ENCODE measurements around the gene PXDC1. TPM values are rescaled to one million over a fixed set of nuclear protein-coding genes. Genes with fewer than 3 reads are reported as not detected.
"Not testable (repeated sequence)": the region's sequence is repeated elsewhere in the genome, so short reads cannot be mapped to it uniquely, and the experiment has no call there.

The PXDC1 gene
- total RNA-seq, 4 donors from 2014 or later, result 73.5 to 102 (median 82.7) TPM

DNA sequence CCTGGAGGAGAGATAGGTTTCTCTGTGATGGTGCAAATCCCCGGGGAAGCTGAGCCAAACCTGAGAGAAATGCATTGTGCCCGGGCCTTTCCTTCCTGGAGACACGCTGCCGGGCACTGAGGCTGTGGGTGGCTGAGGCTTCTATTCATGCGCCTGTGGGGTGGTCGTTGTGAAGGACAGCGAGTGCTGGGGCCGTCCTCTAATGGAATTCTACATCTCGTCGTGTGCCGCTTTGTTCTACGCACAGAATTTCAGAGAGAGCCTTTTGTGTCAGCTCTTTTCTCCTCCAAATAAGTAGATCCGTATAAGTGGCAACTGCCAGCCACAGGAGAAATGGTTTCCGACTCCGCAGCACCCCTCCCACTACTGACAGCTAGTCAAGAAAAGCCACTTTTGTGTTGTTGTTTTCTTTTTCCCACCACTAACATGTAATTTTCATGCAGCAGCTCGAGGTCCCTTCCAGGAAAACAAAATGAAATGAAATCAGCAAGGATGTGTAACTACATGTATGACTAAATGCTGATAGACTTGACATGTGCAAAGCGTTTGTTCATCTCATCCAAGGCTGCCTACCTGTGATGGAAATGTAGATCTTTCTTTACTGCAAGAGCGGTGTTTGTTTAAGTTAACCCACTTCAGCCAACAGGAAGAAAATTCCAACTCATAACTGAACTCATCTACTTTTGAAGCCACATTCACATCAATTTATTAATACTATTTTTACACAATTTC lies 26.4 kb upstream of the PXDC1 start:
- TF ChIP-seq, protein P1, sequence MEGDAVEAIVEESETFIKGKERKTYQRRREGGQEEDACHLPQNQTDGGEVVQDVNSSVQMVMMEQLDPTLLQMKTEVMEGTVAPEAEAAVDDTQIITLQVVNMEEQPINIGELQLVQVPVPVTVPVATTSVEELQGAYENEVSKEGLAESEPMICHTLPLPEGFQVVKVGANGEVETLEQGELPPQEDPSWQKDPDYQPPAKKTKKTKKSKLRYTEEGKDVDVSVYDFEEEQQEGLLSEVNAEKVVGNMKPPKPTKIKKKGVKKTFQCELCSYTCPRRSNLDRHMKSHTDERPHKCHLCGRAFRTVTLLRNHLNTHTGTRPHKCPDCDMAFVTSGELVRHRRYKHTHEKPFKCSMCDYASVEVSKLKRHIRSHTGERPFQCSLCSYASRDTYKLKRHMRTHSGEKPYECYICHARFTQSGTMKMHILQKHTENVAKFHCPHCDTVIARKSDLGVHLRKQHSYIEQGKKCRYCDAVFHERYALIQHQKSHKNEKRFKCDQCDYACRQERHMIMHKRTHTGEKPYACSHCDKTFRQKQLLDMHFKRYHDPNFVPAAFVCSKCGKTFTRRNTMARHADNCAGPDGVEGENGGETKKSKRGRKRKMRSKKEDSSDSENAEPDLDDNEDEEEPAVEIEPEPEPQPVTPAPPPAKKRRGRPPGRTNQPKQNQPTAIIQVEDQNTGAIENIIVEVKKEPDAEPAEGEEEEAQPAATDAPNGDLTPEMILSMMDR (IDR thresholded peaks at IDR 0.05), result no peak
- TF ChIP-seq POLR2A (IDR thresholded peaks at IDR 0.05), result no peak
- intact Hi-C loops (cut with DNase I), result no loop called here
- 56 to 69% methylated on average over 18 of the region's 18 CpGs for WGBS, 2 donors
- no peaks in the 10 kb centered on the region for H3K9me3 ChIP-seq
- DNase-seq, result no peak
- H3K4me3 ChIP-seq (replicated peaks in 1 of 3), result no peak overlapping the region
- no peaks in the 10 kb centered on the region for H3K27me3 ChIP-seq
- H3K4me1 ChIP-seq, result peaks cover 0 to 11% of the 10 kb centered on the region in 2 donors
- no peaks in the 10 kb centered on the region for H3K36me3 ChIP-seq
- no peak overlapping the region for H3K27ac ChIP-seq

DNA sequence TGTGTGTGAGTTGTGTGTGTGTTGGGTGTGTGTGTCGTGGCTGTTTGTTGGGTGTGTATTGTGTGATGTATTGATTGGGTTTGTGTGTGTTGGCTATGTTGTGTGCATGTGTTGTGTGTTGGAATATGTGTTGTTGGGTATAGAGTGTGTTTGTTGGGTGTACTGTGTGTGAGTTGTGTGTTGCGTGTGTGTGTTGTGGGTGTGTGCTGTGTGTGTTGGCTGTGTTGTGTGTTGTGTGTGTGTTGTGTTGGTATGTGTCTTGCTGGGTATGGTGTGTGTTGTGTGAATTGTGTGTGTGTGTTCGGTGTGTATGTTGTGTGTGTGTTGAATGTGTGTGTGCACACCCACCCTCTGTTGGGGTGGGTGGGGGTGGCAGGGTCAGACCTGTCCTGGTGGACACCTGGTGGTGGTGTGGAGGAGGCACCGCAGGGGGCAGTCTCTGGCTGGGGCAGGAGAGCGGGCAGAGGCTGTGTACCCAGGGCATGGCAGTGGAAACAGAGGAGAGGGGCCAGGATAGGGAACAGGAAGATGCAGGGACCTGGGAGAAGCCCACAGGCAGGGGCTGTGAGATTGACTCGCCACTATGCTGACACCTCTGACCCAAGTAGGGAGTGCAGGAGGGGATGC lies 25.5 kb upstream of the PXDC1 start:
- Histone ChIP-seq H3K27me3 (no peaks in the 10 kb centered on the region), H3K4me1 (peaks cover 0 to 11% of the 10 kb centered on the region in 2 donors), H3K9me3 (no peaks in the 10 kb centered on the region), H3K27ac (no peak overlapping the region), H3K36me3 (no peaks in the 10 kb centered on the region), H3K4me3 (replicated peaks in 1 of 3) (no peak overlapping the region)
- 91 to 93% methylated on average over 6 of the region's 6 CpGs for WGBS, 2 donors
- no peak for DNase-seq
- TF ChIP-seq, protein P1 (IDR thresholded peaks at IDR 0.05), result no peak
- TF ChIP-seq POLR2A (IDR thresholded peaks at IDR 0.05), result no peak
- intact Hi-C loops (cut with DNase I), result no loop called here

DNA sequence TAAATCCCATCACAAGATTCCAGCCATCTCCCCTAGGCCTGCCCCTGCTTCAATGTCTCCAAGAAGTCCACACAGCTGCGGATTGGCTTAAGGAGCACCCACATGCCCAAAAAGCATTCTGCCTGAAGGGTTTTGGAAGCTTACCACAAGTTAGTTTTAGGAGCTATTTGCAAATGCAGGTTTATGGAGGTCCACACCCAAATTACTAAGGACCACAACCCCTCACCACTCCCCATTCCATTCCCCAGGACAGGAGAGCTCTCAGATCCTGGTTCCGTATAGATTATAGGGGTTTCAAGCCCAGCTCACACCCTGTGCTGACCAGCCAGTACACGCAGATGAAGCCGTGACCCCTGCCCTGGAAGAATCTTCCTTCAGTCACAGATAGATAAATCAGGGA lies 24.3 kb upstream of the PXDC1 start:
- no peak for TF ChIP-seq POLR2A (IDR thresholded peaks at IDR 0.05)
- TF ChIP-seq, protein P1 (IDR thresholded peaks at IDR 0.05), result no peak
- Histone ChIP-seq H3K27ac (no peak overlapping the region), H3K36me3 (no peaks in the 10 kb centered on the region), H3K4me1 (peaks cover 0 to 11% of the 10 kb centered on the region in 2 donors), H3K4me3 (replicated peaks in 1 of 3) (no peak overlapping the region), H3K9me3 (no peaks in the 10 kb centered on the region), H3K27me3 (no peaks in the 10 kb centered on the region)
- intact Hi-C loops (cut with DNase I), result no loop called here
- no peak for DNase-seq
- 85 to 94% methylated on average over 2 to 4 of the region's 4 CpGs for WGBS, 2 donors

DNA sequence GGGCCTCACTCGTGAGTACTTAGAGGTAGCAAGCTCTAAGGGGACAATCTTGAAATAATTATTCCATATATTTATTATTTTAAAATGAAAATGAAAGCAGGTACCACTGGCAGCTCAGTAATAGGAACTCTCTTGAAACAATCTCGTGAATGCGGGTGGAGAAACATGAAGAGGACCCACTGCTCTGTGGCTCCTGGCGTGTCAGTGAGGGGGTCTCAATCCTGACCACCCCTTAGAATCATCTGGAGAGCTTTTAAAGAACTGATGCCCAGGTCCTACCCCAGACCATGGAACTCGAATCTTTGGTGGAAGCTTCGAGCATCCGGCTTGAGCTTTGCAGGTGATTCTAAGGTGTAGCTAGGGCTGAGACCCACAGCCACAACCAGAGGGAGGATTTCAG lies 23.9 kb upstream of the PXDC1 start:
- DNase-seq, result no peak
- Histone ChIP-seq H3K36me3 (no peaks in the 10 kb centered on the region), H3K27me3 (no peaks in the 10 kb centered on the region), H3K4me1 (peaks cover 0 to 11% of the 10 kb centered on the region in 2 donors), H3K9me3 (no peaks in the 10 kb centered on the region), H3K27ac (no peak overlapping the region), H3K4me3 (replicated peaks in 1 of 3) (no peak overlapping the region)
- intact Hi-C loops (cut with DNase I), result no loop called here
- 96% methylated on average over 7 of the region's 7 CpGs for WGBS, 2 donors
- TF ChIP-seq, protein P1 (IDR thresholded peaks at IDR 0.05), result no peak
- TF ChIP-seq POLR2A (IDR thresholded peaks at IDR 0.05), result no peak

DNA sequence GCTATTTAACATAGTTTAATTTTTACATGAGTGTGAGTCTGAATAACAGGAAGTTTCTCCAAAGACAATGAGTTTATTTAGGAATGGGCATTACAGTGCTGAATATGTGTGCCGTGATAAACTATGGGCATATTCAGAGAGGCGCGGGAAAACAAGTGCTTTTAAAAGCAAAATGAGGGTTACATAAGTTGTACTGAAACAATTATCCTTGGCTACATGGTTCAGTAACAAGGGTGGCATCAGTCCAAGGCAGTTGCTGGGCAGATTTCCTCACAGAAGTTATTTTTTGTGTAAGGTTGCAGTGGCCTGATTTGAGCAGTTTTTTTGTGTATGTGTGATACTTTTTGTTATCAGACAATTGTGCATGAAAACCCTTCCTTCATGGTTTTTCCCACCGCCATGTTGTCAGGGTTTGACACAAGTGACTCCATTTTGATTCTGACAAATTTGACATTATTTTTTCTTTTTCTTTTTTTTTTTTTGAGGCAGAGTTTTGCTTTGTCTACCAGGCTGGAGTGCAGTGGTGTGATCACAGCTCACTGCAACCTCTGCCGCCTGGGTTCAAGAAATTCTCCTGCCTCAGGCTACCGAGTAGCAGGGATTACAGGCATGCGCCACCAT lies 22.3 kb upstream of the PXDC1 start:
- intact Hi-C loops (cut with DNase I), result no loop called here
- WGBS, 2 donors, result 37 to 46% methylated on average over 7 of the region's 7 CpGs
- Histone ChIP-seq H3K4me1 (peaks cover 0 to 11% of the 10 kb centered on the region in 2 donors), H3K4me3 (replicated peaks in 1 of 3) (no peak overlapping the region), H3K27ac (peak overlapping the region in 2 of 3 donors; percentile 0 to 44), H3K27me3 (no peaks in the 10 kb centered on the region), H3K9me3 (no peaks in the 10 kb centered on the region), H3K36me3 (no peaks in the 10 kb centered on the region)
- DNase-seq, result peak; percentile 86 to 90
- no peak for TF ChIP-seq POLR2A (IDR thresholded peaks at IDR 0.05)
- TF ChIP-seq, protein P1 (IDR thresholded peaks at IDR 0.05), result no peak

DNA sequence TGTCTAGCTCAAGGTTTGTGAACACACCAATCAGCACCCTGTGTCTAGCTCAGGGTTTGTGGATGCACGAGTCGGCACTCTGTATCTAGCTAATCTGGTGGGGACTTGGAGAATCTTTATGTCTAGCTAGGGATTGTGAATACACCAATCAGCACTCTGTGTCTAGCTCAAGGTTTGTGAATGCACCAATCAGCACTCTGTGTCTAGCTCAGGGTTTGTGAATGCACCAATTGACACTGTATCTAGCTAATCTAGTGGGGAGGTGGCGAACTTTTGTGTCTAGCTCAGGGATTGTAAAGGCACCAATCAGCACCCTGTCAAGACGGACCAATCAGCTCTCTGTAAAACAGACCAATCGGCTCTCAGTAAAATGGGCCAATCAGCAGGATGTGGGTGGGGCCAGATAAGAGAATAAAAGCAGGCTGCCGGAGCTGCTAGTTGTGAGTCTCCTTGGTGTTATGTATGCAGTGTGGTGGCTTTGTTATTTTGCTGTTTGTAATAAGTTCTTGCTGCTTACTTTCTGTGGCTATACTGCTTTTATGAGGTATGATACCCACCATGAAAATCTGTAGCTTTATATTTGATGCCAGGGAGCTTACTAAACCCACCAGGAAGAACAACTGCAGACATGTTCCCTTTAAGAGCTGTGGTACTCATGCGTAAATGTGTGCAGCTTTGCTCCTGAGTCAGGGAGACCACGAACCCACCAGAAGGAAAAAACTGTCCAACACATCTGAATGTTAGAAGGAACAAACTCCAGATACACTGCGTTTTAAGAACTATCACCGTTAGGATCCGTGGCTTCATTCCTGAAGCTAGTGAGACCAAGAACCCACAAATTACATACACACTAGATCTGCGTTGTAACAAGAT lies 20.9 kb upstream of the PXDC1 start:
- not testable (repeated sequence) for H3K27me3 ChIP-seq

More for the DNA sequence above, 20.9 kb upstream of the PXDC1 start:
- H3K4me3 ChIP-seq (replicated peaks in 1 of 3); H3K27ac ChIP-seq; H3K36me3 ChIP-seq; H3K9me3 ChIP-seq; intact Hi-C loops (cut with DNase I); DNase-seq: not testable (repeated sequence)
- H3K4me1 ChIP-seq, result peaks cover 0 to 11% of the 10 kb centered on the region in 2 donors
- 90 to 92% methylated on average over 12 of the region's 12 CpGs for WGBS, 2 donors

All from thyroid gland (tissue), 4 donors.